H1 (cell line): ENCODE data around the gene PRKAR1B. TPM values are rescaled to one million over a fixed set of nuclear protein-coding genes. Genes with fewer than 3 reads are reported as not detected.

Experiments used
- CTCF ChIA-PET: fragments of 300-600 bp; sonication (Branson Sonifier 250); formaldehyde crosslinking; loops from one replicate; lab custom pipeline; 2021; ENCODE audit not compliant: partially characterized antibody; lab: Charles Lee
- POLR2A ChIA-PET: fragments of 300-600 bp; sonication (Branson Sonifier 250); formaldehyde crosslinking; loops from one replicate; lab custom pipeline; 2021; ENCODE audit warnings: inconsistent platforms; ENCODE audit not compliant: partially characterized antibody; lab: Charles Lee
- DNase-seq, 2 experiments: peaks; one replicate each; pipeline versions ENCODE4 v3.0.0 to v3.0.0-alpha.2; 2010 to 2022; ENCODE audit warnings: low spot score in 2 of 2, low read depth in 1 of 2, mixed read lengths in 1 of 2
- FAIRE-seq: peaks from 2 replicates; lab custom pipeline; 2011; peaks lifted over from hg19 to GRCh38; lab: Jason Lieb, UNC
- H2AFZ ChIP-seq: 2 replicates; pipeline ENCODE4 v1.8.1; 2012; ENCODE audit warnings: low read length, inconsistent platforms
- H2AK5ac ChIP-seq: 2 replicates; pipeline ENCODE4 v1.6.1; 2013; ENCODE audit warnings: low read depth, low read length
- H2BK120ac ChIP-seq: replicated peaks from 2 replicates; pipeline ENCODE3; 2013; ENCODE audit warnings: low read depth, low read length, inconsistent platforms
- H2BK12ac ChIP-seq: 2 replicates; pipeline ENCODE4 v1.6.1; 2013; ENCODE audit warnings: low read depth, low read length
- H2BK15ac ChIP-seq: 2 replicates; pipeline ENCODE4 v1.6.1; 2013; ENCODE audit warnings: low read length
- H2BK20ac ChIP-seq: 2 replicates; pipeline ENCODE4 v1.6.1; 2013; ENCODE audit warnings: low read length
- H2BK5ac ChIP-seq: 2 replicates; pipeline ENCODE4 v1.6.1; 2013; ENCODE audit warnings: low read depth, low read length
- H3K14ac ChIP-seq: 2 replicates; pipeline ENCODE4 v1.6.1; 2013; ENCODE audit warnings: inconsistent platforms; ENCODE audit not compliant: insufficient read length
- H3K18ac ChIP-seq: 2 replicates; pipeline ENCODE4 v1.6.1; 2013; ENCODE audit warnings: low read length; ENCODE audit errors: extremely low read depth
- H3K23ac ChIP-seq: 2 replicates; pipeline ENCODE4 v1.6.1; 2013; ENCODE audit warnings: inconsistent platforms; ENCODE audit not compliant: insufficient read length
- H3K23me2 ChIP-seq: 2 replicates; pipeline ENCODE4 v1.6.1; 2013; ENCODE audit warnings: low read depth, low read length
- H3K27ac ChIP-seq: 2 replicates; pipeline ENCODE4 v1.6.1; 2011; ENCODE audit warnings: low read depth, low read length, inconsistent platforms
- H3K27me3 ChIP-seq, 4 experiments: replicated peaks in 1 of 4; 1 replicate in 1 of 4; 2 replicates in 3 of 4; pipeline versions ENCODE4 v1.6.1 to v1.8.1; 2011 to 2013; ENCODE audit warnings: low read length in 3 of 4, mild to moderate bottlenecking in 3 of 4, inconsistent platforms in 2 of 4, mixed read lengths in 2 of 4, moderate library complexity in 1 of 4; ENCODE audit not compliant: control insufficient read depth in 3 of 4, insufficient read depth in 3 of 4; ENCODE audit errors: extremely low read depth in 1 of 4
- H3K36me3 ChIP-seq, 4 experiments: 2 replicates each; pipeline versions ENCODE4 v1.6.1 to v1.8.1; 2011 to 2013; ENCODE audit warnings: mild to moderate bottlenecking in 4 of 4, low read length in 3 of 4, moderate library complexity in 2 of 4, control low read depth in 1 of 4, inconsistent platforms in 1 of 4; ENCODE audit not compliant: insufficient read depth in 4 of 4, control insufficient read depth in 2 of 4
- H3K4ac ChIP-seq: replicated peaks from 2 replicates; pipeline ENCODE3; 2013; ENCODE audit warnings: low read length, low read depth, mixed read lengths, inconsistent platforms; ENCODE audit not compliant: insufficient read length
- H3K4me1 ChIP-seq, 4 experiments: replicated peaks in 1 of 4; 1 replicate in 1 of 4; 2 replicates in 3 of 4; pipeline versions ENCODE4 v1.6.1 to v1.8.1; 2011 to 2013; ENCODE audit warnings: low read length in 3 of 4, inconsistent platforms in 2 of 4, mixed read lengths in 1 of 4; ENCODE audit not compliant: insufficient read depth in 4 of 4, control insufficient read depth in 3 of 4
- H3K4me2 ChIP-seq, 2 experiments: 2 replicates each; pipeline versions ENCODE4 v1.6.1 to v1.8.1; 2011 to 2013; ENCODE audit warnings: low read depth in 2 of 2, low read length in 2 of 2, control low read depth in 1 of 2, inconsistent platforms in 1 of 2, mild to moderate bottlenecking in 1 of 2; ENCODE audit not compliant: insufficient read depth in 1 of 2
- H3K4me3 ChIP-seq, 4 experiments: fragments of 200-600, 300-600 bp in 1 of 4; sonication (generic), shearing (Covaris generic), sonication (Bioruptor Twin) in 1 of 4; 2 replicates each; pipeline versions ENCODE4 v1.5.1 to v1.8.1; 2011 to 2016; ENCODE audit warnings: low read length in 4 of 4, low read depth in 3 of 4, control low read depth in 2 of 4, inconsistent platforms in 2 of 4, mild to moderate bottlenecking in 2 of 4, mixed read lengths in 1 of 4, moderate library complexity in 1 of 4; ENCODE audit not compliant: insufficient read depth in 2 of 4; ENCODE audit errors: extremely low read depth in 1 of 4
- H3K56ac ChIP-seq: replicated peaks from 2 replicates; pipeline ENCODE3; 2013; ENCODE audit warnings: low read depth, mild to moderate bottlenecking, mixed read lengths, low read length, inconsistent platforms; ENCODE audit not compliant: insufficient read length
- H3K79me1 ChIP-seq: 2 replicates; pipeline ENCODE4 v1.6.1; 2013; ENCODE audit warnings: low read depth, low read length, control low read depth
- H3K79me2 ChIP-seq, 2 experiments: 2 replicates each; pipeline versions ENCODE4 v1.6.1 to v1.8.1; 2012 to 2013; ENCODE audit warnings: low read length in 2 of 2, mild to moderate bottlenecking in 2 of 2, inconsistent platforms in 1 of 2; ENCODE audit not compliant: insufficient read depth in 2 of 2, control insufficient read depth in 1 of 2
- H3K9ac ChIP-seq, 4 experiments: replicated peaks in 1 of 4; 1 replicate in 1 of 4; 2 replicates in 3 of 4; pipeline versions ENCODE4 v1.6.1 to v1.8.1; 2011 to 2013; ENCODE audit warnings: low read depth in 3 of 4, low read length in 3 of 4, control low read depth in 2 of 4, mild to moderate bottlenecking in 2 of 4, moderate library complexity in 2 of 4, inconsistent platforms in 1 of 4; ENCODE audit errors: extremely low read depth in 1 of 4
- H3K9me3 ChIP-seq, 2 experiments: 2 replicates each; pipeline versions ENCODE4 v1.6.1 to v1.8.1; 2012 to 2013; ENCODE audit warnings: mild to moderate bottlenecking in 2 of 2, moderate library complexity in 2 of 2, control low read depth in 1 of 2, inconsistent platforms in 1 of 2, low read depth in 1 of 2, low read length in 1 of 2, mixed read lengths in 1 of 2; ENCODE audit not compliant: insufficient read depth in 2 of 2
- H4K20me1 ChIP-seq, 2 experiments: replicated peaks in 1 of 2; 2 replicates each; pipeline versions ENCODE3 to v1.8.1; 2011 to 2013; ENCODE audit warnings: inconsistent platforms in 2 of 2, low read length in 2 of 2, mild to moderate bottlenecking in 1 of 2; ENCODE audit not compliant: insufficient read depth in 2 of 2, control insufficient read depth in 1 of 2
- H4K5ac ChIP-seq: 2 replicates; pipeline ENCODE4 v1.6.1; 2013; ENCODE audit warnings: low read length, low read depth, mixed read lengths, inconsistent platforms; ENCODE audit not compliant: insufficient read length
- H4K8ac ChIP-seq: 2 replicates; pipeline ENCODE4 v1.8.0; 2013; ENCODE audit warnings: mild to moderate bottlenecking, moderate library complexity, low read length, inconsistent platforms; ENCODE audit not compliant: insufficient read depth; ENCODE audit errors: extremely low read depth
- H4K91ac ChIP-seq: replicated peaks from 2 replicates; pipeline ENCODE3; 2013; ENCODE audit warnings: low read length, mixed read lengths, inconsistent platforms; ENCODE audit not compliant: insufficient read length
- ASH2L ChIP-seq: fragments of 200-600, 300-600 bp; sonication (generic); IDR thresholded peaks from one replicate; pipeline ENCODE4 v1.7.1; 2017; ENCODE audit warnings: low read length
- BACH1 ChIP-seq: IDR thresholded peaks from 2 replicates; pipeline ENCODE4 v1.6.1; 2012; ENCODE audit warnings: low read length, improper control_type of control experiment
- CHD1 ChIP-seq: IDR thresholded peaks from 2 replicates; pipeline ENCODE4 v1.6.1; 2012; ENCODE audit warnings: low read depth, low read length, improper control_type of control experiment
- EGR1 ChIP-seq: IDR thresholded peaks from 2 replicates; pipeline ENCODE4 v1.6.1; 2011; ENCODE audit warnings: low read depth, low read length, borderline replicate concordance
- EZH2 ChIP-seq: fragments of 200-600 bp; sonication (generic); IDR thresholded peaks from 2 replicates; pipeline ENCODE4 v1.7.1; 2012; ENCODE audit warnings: low read depth, mild to moderate bottlenecking, moderate library complexity, low read length, inconsistent platforms; ENCODE audit not compliant: severe bottlenecking
- GABPA ChIP-seq: IDR thresholded peaks from 2 replicates; pipeline ENCODE4 v1.6.1; 2011; ENCODE audit warnings: mild to moderate bottlenecking, low read length, moderate library complexity, borderline replicate concordance; ENCODE audit not compliant: insufficient read depth
- HDAC2 ChIP-seq, 2 experiments: fragments of 300-600 bp in 1 of 2; sonication (generic) in 1 of 2; IDR thresholded peaks; 2 replicates each; pipeline ENCODE4 v1.6.1; 2011 to 2012; ENCODE audit warnings: low read depth in 2 of 2, low read length in 2 of 2, mild to moderate bottlenecking in 2 of 2, moderate library complexity in 2 of 2, borderline replicate concordance in 1 of 2, inconsistent platforms in 1 of 2
- POLR2AphosphoS5 ChIP-seq: IDR thresholded peaks from 2 replicates; pipeline ENCODE4 v1.6.1; 2011; ENCODE audit warnings: low read depth, low read length
- SRF ChIP-seq: IDR thresholded peaks from 2 replicates; pipeline ENCODE4 v1.6.1; 2011; ENCODE audit warnings: mild to moderate bottlenecking, low read depth, low read length, moderate library complexity
- TEAD4 ChIP-seq: IDR thresholded peaks from 2 replicates; pipeline ENCODE4 v1.6.1; 2012; ENCODE audit warnings: low read depth, low read length, inconsistent platforms, mixed read lengths
- WGBS, 2 experiments: shearing (Covaris generic) in 1 of 2; methylation state at CpG; one replicate each; pipeline versions ENCODE4 v1.1.6 to v1.1.7; 2013 to 2015; ENCODE audit warnings: low lambda C conversion rate in 2 of 2, mixed read lengths in 2 of 2, inconsistent platforms in 1 of 2, low coverage in 1 of 2, missing lambda C conversion rate in 1 of 2; ENCODE audit not compliant: insufficient replicate concordance in 2 of 2, insufficient coverage in 1 of 2, insufficient read length in 1 of 2; ENCODE audit errors: extremely low coverage in 1 of 2, missing lambda C conversion rate in 1 of 2; 5-methylcytosine and 5-hydroxymethylcytosine counted together
- polyA plus RNA-seq, 7 experiments: library from polyadenylated mRNA; depleted of rRNA in 3 of 7; stranded (reverse) in 5 of 7; unstranded in 2 of 7; fragments of >200 nt in 5 of 7; fragments of 200-250 nt in 2 of 7; gene quantifications; 1 replicate in 5 of 7; 2 replicates in 1 of 7; 4 replicates in 1 of 7; pipeline versions ENCODE4 v1.2.1 to v1.2.3, GENCODE V29; 2011 to 2013; ENCODE audit warnings: missing spikeins in 2 of 7, mixed read lengths in 2 of 7
- total RNA-seq: library from RNA; stranded (reverse); fragmentation: NEBNext Ultra II Directional; extraction: Animal tissue kit (Norgen Biotek cat#: 25700); gene quantifications from 2 replicates; pipeline ENCODE4 v1.2.1, GENCODE V29; 2021
- TF ChIP-seq, protein P1 (sequence below): IDR thresholded peaks from 2 replicates; pipeline ENCODE4 v1.6.1; 2012; ENCODE audit warnings: inconsistent platforms

PRKAR1B gene
- total and polyA plus RNA-seq, 2 of the 8 experiments (the other 6 are each of a cell fraction or from before 2014, with no cell fraction given) = 12.3 to 55.7 TPM

DNA sequence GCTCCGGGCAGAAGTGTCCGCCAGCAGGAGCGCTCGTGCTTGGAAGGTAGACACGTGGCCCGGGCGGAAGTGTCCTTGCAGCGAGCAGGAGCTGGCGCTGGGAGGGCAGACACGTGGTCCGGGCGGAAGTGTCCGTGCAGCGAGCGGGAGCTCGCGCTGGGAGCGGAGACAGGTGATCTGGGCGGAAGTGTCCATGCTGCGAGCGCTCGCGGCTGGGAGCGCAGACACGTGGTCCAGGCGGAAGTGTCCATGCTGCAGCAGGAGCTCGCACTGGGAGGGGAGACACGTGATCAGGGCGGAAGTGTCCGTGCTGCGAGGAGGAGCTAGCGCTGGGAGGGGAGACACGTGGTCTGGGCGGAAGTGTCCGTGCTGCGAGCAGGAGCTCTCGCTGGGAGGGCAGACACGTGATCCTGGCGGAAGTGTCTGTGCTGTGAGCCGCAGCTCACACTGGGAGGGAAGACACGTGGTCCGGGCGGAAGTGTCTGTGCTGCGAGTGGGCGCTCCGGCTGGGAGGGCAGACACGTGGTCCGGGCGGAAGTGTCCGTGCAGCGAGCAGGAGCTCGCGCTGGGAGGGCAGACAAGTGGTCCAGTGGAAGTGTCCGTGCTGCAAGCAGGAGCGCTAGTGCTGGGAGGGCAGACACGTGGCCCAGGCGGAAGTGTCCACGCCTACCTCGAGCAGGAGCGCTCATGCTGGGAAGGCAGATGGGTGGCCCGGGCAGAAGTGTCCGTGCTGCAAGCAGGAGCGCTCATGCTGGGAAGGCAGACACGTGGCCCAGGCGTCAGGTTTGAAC lies 41.1 kb upstream of the PRKAR1B start:
- peaks cover 10 to 27% (median 21%) of the 10 kb centered on the region in 4 experiments for H3K36me3 ChIP-seq
- H2BK120ac ChIP-seq = no peak overlapping the region
- no peak overlapping the region for H3K18ac ChIP-seq
- no peaks in the 10 kb centered on the region for H3K23me2 ChIP-seq
- CTCF ChIA-PET = interaction anchor here (0.6 to 4.0 kb wide), 5 partner anchors 21 to 446 kb away, joined by 3 to 22 read pairs (median 4); no protein-coding TSS in a partner anchor
- no peak overlapping the region for H2BK20ac ChIP-seq
- no peaks in the 10 kb centered on the region for H3K79me2 ChIP-seq
- H3K4me1 ChIP-seq = no peaks in the 10 kb centered on the region
- H4K8ac ChIP-seq = peak overlapping the region; percentile 25; the same call in 1 of the 2 replicates
- no peak overlapping the region for H3K56ac ChIP-seq
- no peaks in the 10 kb centered on the region for H3K27me3 ChIP-seq
- FAIRE-seq (no peak), DNase-seq (no peak)
- H3K27ac ChIP-seq = no peak overlapping the region; the same call in 1 of the 2 replicates
- H2AFZ ChIP-seq = no peak overlapping the region
- POLR2A ChIA-PET = interaction anchor here (0.7 kb wide), 1 partner anchor 27 kb away, joined by 3 read pairs; no protein-coding TSS in a partner anchor
- H4K5ac ChIP-seq = no peak overlapping the region
- no peak overlapping the region for H4K91ac ChIP-seq
- no peak overlapping the region for H3K14ac ChIP-seq
- H2BK15ac ChIP-seq = no peak overlapping the region
- no peak overlapping the region for H2BK12ac ChIP-seq
- H3K9me3 ChIP-seq = no peaks in the 10 kb centered on the region
- no peak overlapping the region; a peak in 1 of 7 replicates for H3K9ac ChIP-seq
- peaks cover 2 to 13% of the 10 kb centered on the region in 2 experiments for H4K20me1 ChIP-seq
- H3K23ac ChIP-seq = no peak overlapping the region
- no peak overlapping the region for H2AK5ac ChIP-seq
- no peak overlapping the region for H3K4me2 ChIP-seq
- TF ChIP-seq CHD1 (no peak), TEAD4 (no peak), POLR2AphosphoS5 (no peak), EGR1 (no peak), SRF (no peak), ASH2L (no peak), GABPA (no peak), HDAC2 (IDR thresholded peaks at IDR 0.05; ENCODE audit: borderline replicate concordance in 1 of 2, low read depth in 2 of 2, low read length in 2 of 2) (no peak), BACH1 (no peak), EZH2 (no peak)
- TF ChIP-seq, protein P1, sequence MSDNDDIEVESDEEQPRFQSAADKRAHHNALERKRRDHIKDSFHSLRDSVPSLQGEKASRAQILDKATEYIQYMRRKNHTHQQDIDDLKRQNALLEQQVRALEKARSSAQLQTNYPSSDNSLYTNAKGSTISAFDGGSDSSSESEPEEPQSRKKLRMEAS = no peak
- H3K4ac ChIP-seq = no peak overlapping the region
- H2BK5ac ChIP-seq = peak overlapping the region; percentile 66; the same call in 1 of the 2 replicates
- H3K4me3 ChIP-seq = no peak overlapping the region
- H3K79me1 ChIP-seq = no peaks in the 10 kb centered on the region; the same call in 1 of the 2 replicates
- 94% methylated on average over 52 of the region's 65 CpGs; no CpG with 5 or more reads in 1 of the 2 experiments for WGBS, 2 experiments
